SK-N-SH (cell line): ENCODE measurements around the gene POP4. TPM values are rescaled to one million over a fixed set of nuclear protein-coding genes. Genes with fewer than 3 reads are reported as not detected.

Experiments used
- CTCF ChIA-PET: fragments of 300-600, 350-600 bp; formaldehyde crosslinking; extraction: SDS; loops from one replicate; lab custom pipeline; 2021; lab: Yijun Ruan, JAX
- POLR2A ChIA-PET: fragments of 350-600 bp; sonication (Branson Sonifier 250); formaldehyde crosslinking; extraction: SDS; loops from one replicate; lab custom pipeline; 2020; ENCODE audit warnings: antibody characterized with exemption, inconsistent platforms; lab: Yijun Ruan, JAX
- DNase-seq: peaks from one replicate; pipeline ENCODE4 v3.0.0; 2012
- H2AFZ ChIP-seq: fragments of 200-600 bp; sonication (generic); 2 replicates; pipeline ENCODE4 v1.8.1; 2016; ENCODE audit warnings: antibody characterized with exemption, mild to moderate bottlenecking, low read depth
- H3F3A ChIP-seq: fragments of 200-600 bp; sonication (generic); replicated peaks from 2 replicates; pipeline ENCODE3; 2016; ENCODE audit warnings: antibody characterized with exemption, mild to moderate bottlenecking; ENCODE audit not compliant: insufficient read depth
- H3K27ac ChIP-seq, 2 experiments: fragments of 200-500 bp in 1 of 2; fragments of 200-600 bp in 1 of 2; sonication (Bioruptor generic) in 1 of 2; sonication (generic), shearing (Covaris generic) in 1 of 2; 2 replicates each; pipeline versions ENCODE4 v1.5.1 to v1.6.1; 2014 to 2016; ENCODE audit warnings: low read depth in 2 of 2, inconsistent platforms in 1 of 2, low read length in 1 of 2, mild to moderate bottlenecking in 1 of 2, mixed read lengths in 1 of 2
- H3K27me3 ChIP-seq: fragments of 200-600 bp; sonication (generic), shearing (Covaris generic); 2 replicates; pipeline ENCODE4 v1.6.1; 2016; ENCODE audit warnings: mixed run types; ENCODE audit not compliant: insufficient read depth
- H3K36me3 ChIP-seq, 2 experiments: fragments of 200-500 bp in 1 of 2; fragments of 200-600 bp in 1 of 2; sonication (Bioruptor generic) in 1 of 2; sonication (generic) in 1 of 2; replicated peaks in 1 of 2; 2 replicates each; pipeline versions ENCODE3 to v1.5.1; 2014 to 2016; ENCODE audit warnings: low read length in 1 of 2, mild to moderate bottlenecking in 1 of 2; ENCODE audit not compliant: insufficient read depth in 2 of 2, control insufficient read depth in 1 of 2
- H3K4me1 ChIP-seq, 2 experiments: fragments of 200-500 bp in 1 of 2; fragments of 200-600 bp in 1 of 2; sonication (Bioruptor generic) in 1 of 2; sonication (generic), shearing (Covaris generic) in 1 of 2; 2 replicates each; pipeline versions ENCODE4 v1.5.1 to v1.6.1; 2014 to 2016; ENCODE audit warnings: low read depth in 1 of 2, low read length in 1 of 2, mixed run types in 1 of 2; ENCODE audit not compliant: insufficient read depth in 2 of 2, control insufficient read depth in 1 of 2
- H3K4me2 ChIP-seq: fragments of 200-600 bp; sonication (generic), shearing (Covaris generic); 2 replicates; pipeline ENCODE4 v1.6.1; 2017; ENCODE audit warnings: mixed run types
- H3K4me3 ChIP-seq, 2 experiments: fragments of 200-500 bp in 1 of 2; fragments of 200-600 bp in 1 of 2; sonication (Bioruptor generic) in 1 of 2; sonication (generic), shearing (Covaris generic) in 1 of 2; 2 replicates each; pipeline versions ENCODE4 v1.5.1 to v1.8.1; 2014 to 2016; ENCODE audit warnings: low read depth in 2 of 2, inconsistent platforms in 1 of 2, low read length in 1 of 2, mild to moderate bottlenecking in 1 of 2, mixed read lengths in 1 of 2, moderate library complexity in 1 of 2
- H3K79me2 ChIP-seq: fragments of 200-600 bp; sonication (generic); 2 replicates; pipeline ENCODE4 v1.8.1; 2017; ENCODE audit warnings: mild to moderate bottlenecking; ENCODE audit not compliant: insufficient read depth
- H3K9ac ChIP-seq: fragments of 200-600 bp; sonication (generic); 2 replicates; pipeline ENCODE4 v1.6.1; 2017; ENCODE audit warnings: mixed run types
- H3K9me2 ChIP-seq: fragments of 200-600 bp; sonication (generic); 2 replicates; pipeline ENCODE4 v1.6.1; 2017; ENCODE audit warnings: mixed run types
- H3K9me3 ChIP-seq: fragments of 200-600 bp; sonication (generic); 2 replicates; pipeline ENCODE4 v1.6.1; 2017; ENCODE audit warnings: mixed run types, mild to moderate bottlenecking, moderate library complexity
- H4K20me1 ChIP-seq: fragments of 200-600 bp; sonication (generic); 2 replicates; pipeline ENCODE4 v1.6.1; 2017; ENCODE audit warnings: mild to moderate bottlenecking, mixed run types; ENCODE audit not compliant: insufficient read depth
- EP300 ChIP-seq, 2 experiments: IDR thresholded peaks; 2 replicates each; pipeline versions ENCODE4 v1.4.0 to v1.6.1; 2012; ENCODE audit warnings: borderline replicate concordance in 1 of 2, low read depth in 1 of 2, low read length in 1 of 2
- EZH2phosphoT487 ChIP-seq: fragments of 200-600 bp; sonication (generic); IDR thresholded peaks from 2 replicates; pipeline ENCODE4 v1.6.1; 2017; ENCODE audit warnings: low read depth, mixed run types, mild to moderate bottlenecking, antibody characterized with exemption, moderate library complexity, borderline replicate concordance
- FOSL2 ChIP-seq: IDR thresholded peaks from 2 replicates; pipeline ENCODE4 v1.4.0; 2012; ENCODE audit warnings: low read depth, mild to moderate bottlenecking, moderate library complexity, borderline replicate concordance
- JUND ChIP-seq: IDR thresholded peaks from 2 replicates; pipeline ENCODE4 v1.4.0; 2012
- NFIC ChIP-seq: IDR thresholded peaks from 2 replicates; pipeline ENCODE4 v1.4.0; 2012; ENCODE audit warnings: borderline replicate concordance
- POLR2AphosphoS5 ChIP-seq: IDR thresholded peaks from 2 replicates; pipeline ENCODE4 v1.6.1; 2012; ENCODE audit warnings: low read depth, low read length
- RAD21 ChIP-seq: IDR thresholded peaks from 2 replicates; pipeline ENCODE4 v1.6.1; 2012; ENCODE audit warnings: mild to moderate bottlenecking, low read length
- REST ChIP-seq: IDR thresholded peaks from 2 replicates; pipeline ENCODE4 v1.6.1; 2012; ENCODE audit warnings: mild to moderate bottlenecking, low read depth, low read length, moderate library complexity
- SIN3A ChIP-seq: IDR thresholded peaks from 2 replicates; pipeline ENCODE4 v1.6.1; 2012; ENCODE audit warnings: low read depth, mild to moderate bottlenecking, low read length, moderate library complexity, borderline replicate concordance
- TCF12 ChIP-seq: IDR thresholded peaks from 2 replicates; pipeline ENCODE4 v1.4.0; 2012
- YY1 ChIP-seq: IDR thresholded peaks from 2 replicates; pipeline ENCODE4 v1.4.0; 2012; ENCODE audit warnings: low read depth, mild to moderate bottlenecking
- ZBTB33 ChIP-seq: IDR thresholded peaks from 2 replicates; pipeline ENCODE4 v1.4.0; 2012; ENCODE audit warnings: low read depth, borderline replicate concordance
- whole genome bisulfite sequencing: methylation state at CpG from one replicate; pipeline ENCODE4 v1.1.6; 2017; ENCODE audit warnings: low lambda C conversion rate; 5-methylcytosine and 5-hydroxymethylcytosine counted together
- polyA plus RNA-seq, 3 experiments: library from polyadenylated mRNA; depleted of rRNA; stranded (reverse); fragments of >200 nt; gene quantifications; 2 replicates each; pipeline ENCODE4 v1.2.3, GENCODE V29; 2012
- TF ChIP-seq, protein P1 (sequence below): fragments of 200-600 bp; sonication (generic); IDR thresholded peaks from 2 replicates; pipeline ENCODE4 v1.6.1; 2017; ENCODE audit warnings: antibody characterized with exemption, mild to moderate bottlenecking, moderate library complexity
- TF ChIP-seq, protein P2 (sequence below): IDR thresholded peaks from 2 replicates; pipeline ENCODE4; 2012
- TF ChIP-seq, protein P3 (sequence below): IDR thresholded peaks from 2 replicates; pipeline ENCODE4 v1.4.0; 2012; ENCODE audit warnings: low read depth

POP4 gene
- polyA plus RNA-seq, 1 of the 3 experiments (the other 2 are of a cell fraction) = 75.4 TPM

DNA sequence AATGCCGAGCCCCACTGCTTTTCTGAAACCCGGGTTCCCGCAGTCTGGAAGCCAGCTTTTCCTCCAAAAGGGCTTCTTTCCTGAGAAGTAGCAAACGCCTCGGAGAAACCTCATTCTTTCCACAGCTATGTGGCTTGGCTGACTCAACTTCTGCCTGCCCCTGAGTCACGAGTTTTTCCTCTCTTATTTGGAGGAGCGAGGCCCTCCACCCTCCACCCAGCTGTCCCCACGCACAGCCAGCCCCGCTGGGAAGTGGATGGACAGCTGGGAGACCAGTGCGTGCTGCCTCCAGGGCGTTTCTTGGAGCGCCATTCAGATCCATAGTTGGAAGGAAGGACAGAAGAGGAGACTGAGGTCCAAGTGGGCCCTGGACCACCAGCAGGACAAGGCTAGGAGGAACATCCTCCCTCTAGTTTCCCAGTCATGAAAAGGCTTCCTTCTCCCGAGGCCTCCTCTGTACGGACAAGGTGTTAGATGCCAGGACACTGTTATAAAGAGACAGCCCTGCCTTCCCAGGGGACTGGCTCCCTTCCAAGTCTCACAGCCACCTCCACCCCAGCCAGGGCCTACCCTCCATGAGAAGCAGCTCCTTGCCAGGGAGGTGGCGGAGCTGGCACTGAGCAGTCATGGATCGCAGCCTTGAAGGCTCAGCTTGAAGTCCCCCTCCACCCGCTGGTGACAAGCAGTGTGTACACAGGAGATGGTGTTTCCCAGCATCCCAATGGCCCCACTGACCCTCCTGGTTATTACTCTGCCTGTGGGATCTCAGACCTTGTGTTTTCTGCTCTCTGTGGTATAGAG lies 56.7 kb downstream of the POP4 start:
- no peak for DNase-seq
- no peaks in the 10 kb centered on the region for H3K27me3 ChIP-seq

More for the DNA sequence above, 56.7 kb downstream of the POP4 start:
- POLR2A ChIA-PET = interaction anchor here (1.3 kb wide), 1 partner anchor 32 kb away, joined by 3 read pairs; no protein-coding TSS in a partner anchor
- peak overlapping the region; percentile 61; the same call in 1 of the 2 replicates for H3K9ac ChIP-seq
- peak overlapping the region; percentile 69 for H3K4me2 ChIP-seq
- CTCF ChIA-PET = interaction anchor here (1.1 to 3.4 kb wide), 5 partner anchors 15 to 54 kb away, joined by 3 to 17 read pairs (median 4); no protein-coding TSS in a partner anchor
- H3K9me2 ChIP-seq = no peaks in the 10 kb centered on the region
- peak overlapping the region in 1 of 2 experiments; percentile 21; a peak in 1 of 4 replicates for H3K4me3 ChIP-seq
- H2AFZ ChIP-seq = peak overlapping the region; percentile 81
- no peaks in the 10 kb centered on the region for H3K9me3 ChIP-seq
- TF ChIP-seq RAD21 = no peak
- no peak for TF ChIP-seq SIN3A
- TF ChIP-seq EP300 (IDR thresholded peaks at IDR 0.05; ENCODE audit: borderline replicate concordance in 1 of 2, low read depth in 1 of 2, low read length in 1 of 2) = peak in 1 of 2 experiments; percentile 23; a peak in 1 of 4 replicates
- TF ChIP-seq POLR2AphosphoS5 = no peak
- no peak for TF ChIP-seq EZH2phosphoT487
- TF ChIP-seq YY1 = no peak
- TF ChIP-seq, protein P1, sequence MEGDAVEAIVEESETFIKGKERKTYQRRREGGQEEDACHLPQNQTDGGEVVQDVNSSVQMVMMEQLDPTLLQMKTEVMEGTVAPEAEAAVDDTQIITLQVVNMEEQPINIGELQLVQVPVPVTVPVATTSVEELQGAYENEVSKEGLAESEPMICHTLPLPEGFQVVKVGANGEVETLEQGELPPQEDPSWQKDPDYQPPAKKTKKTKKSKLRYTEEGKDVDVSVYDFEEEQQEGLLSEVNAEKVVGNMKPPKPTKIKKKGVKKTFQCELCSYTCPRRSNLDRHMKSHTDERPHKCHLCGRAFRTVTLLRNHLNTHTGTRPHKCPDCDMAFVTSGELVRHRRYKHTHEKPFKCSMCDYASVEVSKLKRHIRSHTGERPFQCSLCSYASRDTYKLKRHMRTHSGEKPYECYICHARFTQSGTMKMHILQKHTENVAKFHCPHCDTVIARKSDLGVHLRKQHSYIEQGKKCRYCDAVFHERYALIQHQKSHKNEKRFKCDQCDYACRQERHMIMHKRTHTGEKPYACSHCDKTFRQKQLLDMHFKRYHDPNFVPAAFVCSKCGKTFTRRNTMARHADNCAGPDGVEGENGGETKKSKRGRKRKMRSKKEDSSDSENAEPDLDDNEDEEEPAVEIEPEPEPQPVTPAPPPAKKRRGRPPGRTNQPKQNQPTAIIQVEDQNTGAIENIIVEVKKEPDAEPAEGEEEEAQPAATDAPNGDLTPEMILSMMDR = no peak
- no peak for TF ChIP-seq ZBTB33
- peak; percentile 68 for TF ChIP-seq JUND
- TF ChIP-seq, protein P2, sequence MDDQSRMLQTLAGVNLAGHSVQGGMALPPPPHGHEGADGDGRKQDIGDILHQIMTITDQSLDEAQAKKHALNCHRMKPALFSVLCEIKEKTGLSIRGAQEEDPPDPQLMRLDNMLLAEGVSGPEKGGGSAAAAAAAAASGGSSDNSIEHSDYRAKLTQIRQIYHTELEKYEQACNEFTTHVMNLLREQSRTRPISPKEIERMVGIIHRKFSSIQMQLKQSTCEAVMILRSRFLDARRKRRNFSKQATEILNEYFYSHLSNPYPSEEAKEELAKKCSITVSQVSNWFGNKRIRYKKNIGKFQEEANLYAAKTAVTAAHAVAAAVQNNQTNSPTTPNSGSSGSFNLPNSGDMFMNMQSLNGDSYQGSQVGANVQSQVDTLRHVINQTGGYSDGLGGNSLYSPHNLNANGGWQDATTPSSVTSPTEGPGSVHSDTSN = peak; percentile 17; the same call in 1 of the 2 replicates
- TF ChIP-seq, protein P3, sequence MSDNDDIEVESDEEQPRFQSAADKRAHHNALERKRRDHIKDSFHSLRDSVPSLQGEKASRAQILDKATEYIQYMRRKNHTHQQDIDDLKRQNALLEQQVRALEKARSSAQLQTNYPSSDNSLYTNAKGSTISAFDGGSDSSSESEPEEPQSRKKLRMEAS = no peak
- TF ChIP-seq FOSL2 = peak; percentile 83
- TF ChIP-seq NFIC = 0 out of 2 replicates have a peak, but pooled peaks have one; percentile 47
- TF ChIP-seq REST = no peak
- TF ChIP-seq TCF12 = peak; percentile 50
- TF ChIP-seq, all 33 proteins: peak for 6
- peaks cover 18% of the 10 kb centered on the region for H3F3A ChIP-seq
- peaks cover 14 to 25% of the 10 kb centered on the region in 2 experiments; a peak in 3 of 4 replicates for H3K4me1 ChIP-seq
- H3K79me2 ChIP-seq = peaks cover 4% of the 10 kb centered on the region; the same call in 1 of the 2 replicates
- no peaks in the 10 kb centered on the region for H4K20me1 ChIP-seq
- WGBS = 33% methylated on average over 13 of the region's 17 CpGs
- H3K36me3 ChIP-seq = no peaks in the 10 kb centered on the region
- peak overlapping the region; percentile 7 to 84; a peak in 3 of 4 replicates for H3K27ac ChIP-seq
